Gastroesophageal sphincter (tissue), 3 donors: ENCODE data around the gene SLC6A12.

Source experiments
- CTCF ChIP-seq, 4 experiments: fragments of 200-600 bp in 2 of 4; fragments of 450-650 bp in 2 of 4; sonication (generic) in 1 of 4; IDR thresholded peaks; one replicate each; pipeline ENCODE4 v1.5.1; 2017 to 2019; ENCODE audit warnings: antibody characterized with exemption in 4 of 4, mild to moderate bottlenecking in 2 of 4, moderate library complexity in 2 of 4
- EP300 ChIP-seq: sonication (generic); formaldehyde crosslinking; IDR thresholded peaks from one replicate; pipeline ENCODE4 v1.6.1; 2017; ENCODE audit warnings: antibody characterized with exemption, mild to moderate bottlenecking
- POLR2A ChIP-seq, 2 donors: fragments of 450-650 bp; IDR thresholded peaks; one replicate each; pipeline ENCODE4 v1.6.1; 2017; ENCODE audit warnings: antibody characterized with exemption in 2 of 2, mild to moderate bottlenecking in 2 of 2, moderate library complexity in 1 of 2
- POLR2AphosphoS5 ChIP-seq: sonication (generic); formaldehyde crosslinking; IDR thresholded peaks from one replicate; pipeline ENCODE4 v1.6.1; 2017; ENCODE audit warnings: antibody characterized with exemption

- TF ChIP-seq EP300 = no peak
- TF ChIP-seq POLR2A (IDR thresholded peaks at IDR 0.05) = no peak
- no peak for TF ChIP-seq CTCF (IDR thresholded peaks at IDR 0.05)
- TF ChIP-seq POLR2AphosphoS5 = no peak
Measured at GRCh38 chr12:240566-240965, 26.6 kb upstream of the SLC6A12 start.
